ENCODE data around the gene RNF144A.
A peak's percentile ranks its signal among the peaks of the same experiment; 100 is the strongest.
"Not testable (repeated sequence)": the region's sequence is repeated elsewhere in the genome, so short reads cannot be mapped to it uniquely, and the experiment has no call there.

RNF144A gene

DNA sequence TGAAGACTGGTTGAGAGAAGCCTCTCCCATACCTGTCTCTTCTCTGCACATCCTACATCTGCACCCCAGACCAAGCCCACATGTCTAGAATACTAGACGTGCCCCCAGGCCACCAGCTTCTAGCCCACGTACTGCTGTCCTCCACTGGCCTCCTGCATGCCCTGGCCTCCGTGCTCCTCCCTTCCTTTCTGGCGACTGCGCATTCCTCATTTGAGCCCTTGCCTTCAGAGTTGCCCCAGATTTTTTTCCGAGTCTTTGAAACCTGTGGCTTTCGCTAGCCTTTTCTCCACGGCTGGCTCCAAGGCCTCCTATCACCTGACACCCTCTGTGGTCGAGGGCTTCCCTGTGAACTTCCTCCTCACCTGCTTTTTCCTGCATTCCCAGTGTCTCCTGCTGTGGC is 11.2 kb downstream of the RNF144A start:
- DNase-seq (ENCODE audit: low read depth, low spot score): no peak

DNA sequence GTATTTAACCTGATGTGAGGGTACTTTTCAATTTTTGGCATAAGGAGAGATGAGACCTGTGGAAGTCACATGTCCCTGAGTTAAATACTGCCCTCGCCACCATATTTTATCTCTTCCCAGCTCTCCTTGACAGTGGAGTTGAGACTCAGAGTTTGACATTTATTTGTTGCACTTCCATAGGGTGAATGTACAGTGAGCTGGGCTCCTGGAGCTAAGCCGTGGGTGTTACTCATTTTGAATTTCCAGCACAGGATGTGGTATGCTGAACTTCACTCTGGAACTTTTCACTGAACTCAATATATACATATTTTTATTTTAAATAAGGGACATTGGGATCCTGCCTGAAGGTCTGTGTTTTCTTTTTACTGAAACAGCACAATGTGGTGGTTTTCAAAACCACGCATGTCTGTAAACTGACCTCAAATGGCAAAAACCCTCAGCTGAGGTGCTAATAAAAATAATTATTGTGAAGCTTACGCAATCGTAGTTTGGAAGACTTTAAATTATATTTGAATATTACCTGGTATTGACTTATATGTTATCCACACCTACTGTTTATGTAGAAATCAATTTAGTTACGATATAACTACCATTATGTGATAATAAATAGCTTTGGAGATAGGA is 12.1 kb downstream of the RNF144A start:
- DNase-seq (ENCODE audit: low read depth, low spot score): no peak

DNA sequence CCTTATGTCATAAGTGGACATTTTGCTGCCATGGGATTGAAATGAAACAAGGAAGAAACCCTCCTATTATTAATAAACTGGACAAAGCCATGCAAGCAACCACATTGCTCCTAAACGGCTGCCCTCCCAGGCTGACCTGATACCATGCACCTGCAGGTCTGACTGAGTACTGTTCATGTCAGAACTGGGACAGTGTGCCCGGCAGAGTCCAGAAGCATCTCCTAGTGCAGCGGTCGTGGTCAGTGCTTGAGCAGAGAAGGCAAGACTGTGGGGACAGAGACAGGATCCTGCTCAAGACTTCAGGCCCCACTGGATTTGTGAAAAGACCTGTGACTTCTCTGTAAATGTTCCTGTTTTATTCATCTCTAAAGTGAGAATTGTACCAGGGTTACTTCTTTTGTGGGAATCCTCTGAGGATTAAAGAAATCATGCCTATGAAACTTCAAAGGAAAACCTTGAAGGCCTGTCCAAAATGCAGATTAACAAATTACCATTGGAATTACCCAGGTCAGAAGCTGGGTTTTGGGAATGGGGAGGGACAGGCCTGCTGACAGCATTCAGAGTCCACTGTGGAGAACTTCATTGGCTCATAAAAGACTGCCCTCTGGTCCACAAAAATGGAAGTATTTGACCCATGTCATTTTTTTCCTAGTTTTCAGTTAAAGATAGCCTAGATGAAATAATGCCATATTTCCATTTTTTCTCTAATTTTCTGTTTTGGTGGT is 13.9 kb downstream of the RNF144A start:
- no peak for DNase-seq (ENCODE audit: low read depth, low spot score)

DNA sequence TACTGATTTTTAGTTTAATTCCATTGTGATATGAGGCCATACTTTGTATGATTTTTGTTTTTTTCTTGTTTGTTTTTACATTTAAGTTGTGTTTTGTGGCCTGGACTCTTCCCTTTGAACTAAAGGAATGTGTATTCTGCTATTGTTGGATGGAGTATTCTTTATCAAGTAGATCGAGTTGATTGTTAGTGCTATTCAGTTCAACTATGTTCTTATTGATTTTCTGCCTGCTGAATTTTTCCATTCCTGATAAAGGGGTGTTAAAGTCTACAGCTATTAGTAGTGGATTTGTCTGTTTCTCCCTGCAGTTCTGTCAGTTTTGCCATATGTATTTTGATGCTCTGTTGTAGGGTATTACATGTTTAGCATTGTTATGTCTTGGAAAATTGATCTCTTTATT is 14.5 kb downstream of the RNF144A start:
- no peak for DNase-seq (ENCODE audit: low read depth, low spot score)

DNA sequence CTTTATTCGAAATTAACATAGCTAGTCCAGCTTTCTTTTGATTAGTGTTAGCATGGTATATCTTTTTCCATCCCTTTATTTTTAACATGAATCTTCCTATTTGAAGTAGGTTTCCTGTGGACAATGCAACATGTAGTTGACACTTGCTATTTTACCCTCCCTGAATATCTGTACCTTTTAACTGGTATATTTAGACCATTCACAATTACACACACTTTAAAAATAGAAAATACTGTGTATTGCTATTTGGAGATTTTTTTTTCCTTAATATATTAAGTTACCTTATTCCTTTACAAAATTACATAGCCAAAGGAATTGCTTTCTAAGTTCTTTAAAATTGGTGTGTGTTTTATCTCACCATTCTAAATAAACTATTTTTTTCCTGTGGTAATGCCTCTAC is 15.0 kb downstream of the RNF144A start:
- DNase-seq (ENCODE audit: low read depth, low spot score): no peak

DNA sequence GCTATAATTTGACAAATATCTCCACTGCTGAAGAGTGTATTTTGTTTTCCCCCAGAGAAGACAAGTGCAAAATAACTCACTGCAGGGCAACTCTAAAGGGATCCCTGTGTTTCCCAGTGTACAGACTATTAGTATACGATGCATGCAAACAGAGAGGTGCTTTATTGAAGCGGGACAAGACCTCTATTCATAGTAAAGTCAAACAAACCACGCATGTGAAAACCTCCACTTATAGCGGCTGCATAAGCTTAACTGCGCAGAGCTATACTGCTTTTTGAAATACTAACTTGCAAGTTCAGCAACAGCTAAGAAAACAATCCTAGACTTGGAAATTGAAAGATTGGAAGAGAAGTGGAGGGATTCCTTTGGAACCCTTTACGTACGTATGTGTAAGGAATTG is 15.6 kb downstream of the RNF144A start:
- DNase-seq (ENCODE audit: low read depth, low spot score): no peak

DNA sequence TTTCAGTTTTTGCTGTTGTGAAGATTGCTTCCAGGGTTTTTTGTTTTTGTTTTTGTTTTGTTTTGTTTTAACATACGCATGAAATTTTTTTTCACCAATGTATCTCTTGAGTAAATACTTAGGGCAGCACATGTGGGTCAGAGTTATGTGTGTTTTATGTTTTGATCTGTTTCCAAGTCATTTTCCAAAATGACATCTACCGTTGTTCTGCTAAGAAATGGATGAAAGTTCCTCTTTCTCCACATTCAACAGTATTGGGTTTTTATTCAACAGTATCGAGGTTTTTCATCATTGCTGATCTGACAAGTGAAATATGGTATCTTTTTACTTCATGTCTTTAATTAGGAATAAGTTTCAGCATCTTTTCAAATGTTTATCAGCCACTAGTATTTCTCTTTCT is 16.7 kb downstream of the RNF144A start:
- DNase-seq (ENCODE audit: low read depth, low spot score): no peak

DNA sequence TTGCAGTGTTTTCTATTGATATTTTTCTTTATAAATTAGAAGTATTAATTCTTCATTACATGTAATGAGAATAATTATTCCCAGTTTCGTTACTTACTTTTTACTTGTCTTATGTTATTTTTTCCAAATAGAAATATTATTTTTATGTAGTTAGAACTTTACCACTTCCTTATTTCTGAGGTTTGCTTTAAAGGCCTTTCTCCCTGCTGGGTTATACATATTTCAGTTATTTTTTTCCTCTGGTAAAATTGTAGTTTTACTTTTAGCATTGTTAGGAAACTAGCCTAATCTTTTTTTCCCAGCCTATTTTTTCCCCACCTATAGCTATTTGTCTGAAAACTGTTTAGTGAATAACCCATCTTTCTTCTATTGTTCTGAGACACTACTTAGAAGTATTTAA is 17.1 kb downstream of the RNF144A start:
- no peak for DNase-seq (ENCODE audit: low read depth, low spot score)

DNA sequence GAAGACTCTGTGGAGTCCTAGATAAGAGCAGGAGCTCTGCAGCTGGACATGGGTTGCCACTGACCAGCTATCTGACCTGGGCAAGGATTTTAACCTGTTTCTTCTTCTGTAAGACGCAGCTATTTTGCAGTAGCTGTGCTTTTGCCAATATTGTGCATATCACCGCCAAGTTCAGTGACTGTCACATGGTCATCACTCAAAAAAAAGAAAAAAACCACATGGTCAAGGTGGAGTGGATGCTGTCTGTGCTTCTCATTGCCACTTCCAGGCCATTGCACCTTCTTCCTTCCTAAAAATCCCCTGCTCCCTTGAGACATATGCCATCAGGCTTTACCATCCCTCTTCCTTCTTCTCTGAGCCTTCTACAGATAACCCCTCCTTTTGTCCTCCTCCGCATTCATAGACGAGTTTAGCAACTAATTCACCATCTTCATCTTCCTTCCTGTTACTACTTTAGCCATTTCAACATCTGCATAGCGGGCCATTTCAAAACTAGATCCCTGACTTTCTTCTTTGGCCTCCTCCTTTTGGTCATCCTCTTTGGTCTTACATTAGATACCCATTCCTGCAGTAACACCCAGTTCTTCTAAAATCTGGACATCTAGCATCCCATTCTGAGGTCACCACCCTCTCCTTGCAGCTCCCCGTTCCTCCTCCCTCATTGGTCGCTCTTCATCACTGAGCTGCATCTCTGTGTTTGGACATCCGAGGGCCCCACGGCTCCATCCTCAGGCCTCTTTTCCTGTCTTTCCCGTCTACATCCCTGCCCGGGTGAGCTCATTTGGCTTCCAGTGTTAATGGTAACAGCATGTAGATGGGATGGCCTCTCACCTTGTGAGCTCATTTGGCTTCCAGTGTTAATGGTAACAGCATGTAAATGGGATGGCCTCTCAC is 17.8 kb downstream of the RNF144A start:
- DNase-seq (ENCODE audit: low read depth, low spot score): no peak

DNA sequence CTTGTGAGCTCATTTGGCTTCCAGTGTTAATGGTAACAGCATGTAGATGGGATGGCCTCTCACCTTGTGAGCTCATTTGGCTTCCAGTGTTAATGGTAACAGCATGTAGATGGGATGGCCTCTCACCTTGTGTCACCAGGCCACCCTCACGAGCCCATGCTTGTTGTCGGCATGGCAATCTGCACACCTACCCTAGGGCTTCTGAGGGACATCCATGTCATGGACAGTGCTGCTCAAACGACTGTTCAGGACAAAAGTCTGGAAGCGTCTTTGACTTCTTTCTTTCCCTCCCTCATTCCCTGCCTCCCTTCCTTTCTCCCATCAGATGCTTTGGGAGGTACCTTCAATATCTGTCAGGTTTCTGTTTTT is 18.4 kb downstream of the RNF144A start:
- DNase-seq (ENCODE audit: low read depth, low spot score): not testable (repeated sequence)

DNA sequence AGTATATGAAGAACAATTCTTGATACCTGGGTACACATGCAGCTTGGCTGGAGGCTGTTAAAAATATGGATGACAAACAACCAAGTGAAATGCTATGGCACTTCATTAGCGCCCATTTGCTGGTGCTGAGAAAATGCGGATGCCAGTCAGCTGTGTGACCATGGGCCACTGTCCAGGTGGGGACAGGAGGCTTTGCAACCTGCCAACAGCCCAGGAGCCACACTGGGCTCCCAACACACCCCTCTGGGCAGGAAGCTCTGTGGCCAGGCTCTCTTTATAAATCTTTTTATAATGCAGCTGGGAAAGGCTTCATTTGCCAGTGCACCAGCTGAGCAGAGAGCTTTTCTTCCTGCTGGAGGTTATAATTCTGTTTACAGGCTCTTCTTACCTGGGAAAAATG is 19.9 kb downstream of the RNF144A start:
- no peak for DNase-seq (ENCODE audit: low read depth, low spot score)

DNA sequence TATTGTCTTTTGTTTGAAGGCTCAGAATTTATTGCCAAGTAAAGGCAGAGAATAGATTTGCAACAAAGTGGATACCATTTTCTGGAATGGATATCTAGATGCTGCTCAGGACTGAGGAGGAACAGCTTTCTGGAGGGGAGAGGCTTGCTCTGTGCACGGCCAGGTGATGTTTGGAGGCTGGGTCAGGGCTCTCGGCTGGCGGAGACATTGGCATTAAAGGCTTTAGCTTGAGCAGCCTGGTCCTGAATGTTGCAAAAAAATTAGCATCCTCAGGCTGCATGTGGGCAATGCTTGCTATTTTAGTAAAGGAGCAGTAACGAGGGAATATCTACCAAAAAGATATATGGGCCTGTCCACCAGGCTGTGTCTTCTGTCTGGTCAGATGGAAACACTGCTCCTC is 20.4 kb downstream of the RNF144A start:
- DNase-seq (ENCODE audit: low read depth, low spot score): no peak

DNA sequence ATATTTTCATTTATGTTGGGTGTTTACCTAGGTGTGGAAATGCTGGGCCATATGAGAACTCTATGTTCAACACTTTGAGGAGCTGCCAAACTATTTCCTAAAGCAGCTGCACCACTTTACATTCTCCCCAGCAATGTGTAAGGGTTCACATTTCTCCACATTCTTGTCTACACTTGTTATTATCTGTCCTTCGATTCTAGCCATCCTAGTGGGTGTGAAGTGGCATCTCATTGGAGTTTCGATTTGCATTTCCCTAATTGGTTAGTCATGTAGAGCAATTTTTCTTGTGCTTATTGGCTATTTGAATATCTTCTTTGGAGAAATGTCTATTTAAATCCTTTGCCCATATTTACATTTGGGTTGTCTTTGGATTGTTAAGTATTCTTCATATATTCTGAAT is 21.9 kb downstream of the RNF144A start:
- no peak for DNase-seq (ENCODE audit: low read depth, low spot score)

DNA sequence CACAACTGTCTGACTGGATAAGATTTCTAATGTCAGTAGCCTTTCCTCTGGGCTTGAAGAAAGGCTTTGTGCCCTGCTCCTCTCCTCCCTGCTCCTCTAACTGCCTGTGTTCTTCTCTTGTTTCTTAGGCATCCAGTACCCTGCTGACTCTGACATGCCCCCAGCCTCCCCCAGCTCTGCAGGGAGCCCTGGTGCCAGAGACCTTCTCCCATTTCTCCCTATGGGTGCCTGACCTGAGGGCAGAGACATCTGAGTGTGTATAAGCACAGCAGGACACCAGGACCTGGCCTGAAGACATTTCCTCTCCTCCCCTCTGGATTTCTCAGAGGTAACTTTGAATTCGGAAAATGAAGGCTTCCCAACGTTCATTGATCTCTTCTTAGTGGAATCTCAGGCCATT is 23.6 kb downstream of the RNF144A start:
- no peak for DNase-seq (ENCODE audit: low read depth, low spot score)

DNA sequence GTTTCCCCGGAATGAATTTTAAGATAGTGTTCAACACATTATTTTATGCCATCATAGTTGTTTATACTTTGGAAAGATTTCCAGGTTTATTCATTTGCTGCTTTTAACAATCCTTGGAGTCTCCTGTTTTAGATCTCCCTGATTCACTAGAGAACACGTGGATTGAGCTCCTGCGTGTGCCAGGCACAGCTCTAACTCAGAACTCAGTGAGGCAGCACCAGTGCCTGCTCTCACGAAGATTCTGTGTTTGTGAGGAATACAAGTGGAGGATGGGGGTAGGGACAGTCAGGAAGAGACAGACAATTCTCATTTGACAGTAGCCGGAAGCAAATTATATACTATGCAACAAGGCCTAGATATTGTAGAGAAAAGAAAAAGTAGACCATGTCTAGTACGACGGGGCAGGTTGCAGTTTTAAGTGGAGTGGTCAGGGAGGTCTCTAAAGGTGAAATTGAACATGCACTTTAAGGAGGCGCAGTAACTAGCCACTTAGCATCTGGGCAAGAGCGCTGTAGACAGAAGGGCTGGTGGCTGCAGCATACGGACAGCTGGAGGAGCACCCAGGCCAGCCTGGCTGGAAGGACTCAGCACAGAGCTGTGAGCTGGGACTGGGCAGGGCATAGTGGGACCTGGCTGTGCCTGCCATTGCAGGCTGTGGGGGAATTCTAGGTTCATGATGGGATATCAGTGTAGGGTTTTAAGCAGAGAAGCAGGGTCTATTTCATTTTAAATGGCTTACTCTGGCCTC is 24.3 kb downstream of the RNF144A start:
- no peak for DNase-seq (ENCODE audit: low read depth, low spot score)

DNA sequence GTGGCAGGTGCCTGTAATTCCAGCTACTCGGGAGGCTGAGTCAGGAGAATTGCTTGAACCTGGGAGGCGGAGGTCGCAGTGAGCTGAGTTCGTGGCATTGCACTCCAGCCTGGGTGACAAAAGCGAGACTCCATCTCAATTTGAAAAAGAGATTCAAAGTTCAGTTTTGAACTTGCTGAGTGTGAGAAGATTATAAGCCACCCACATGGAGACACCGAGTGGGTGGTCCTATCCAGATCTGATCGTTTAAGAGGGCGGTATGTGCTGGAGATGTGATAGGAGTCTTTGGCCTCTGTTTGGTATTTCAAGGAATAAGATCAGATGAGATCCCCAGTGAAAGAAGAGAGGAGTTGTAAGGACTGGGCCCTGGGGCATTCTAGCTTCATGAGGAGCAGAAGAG is 25.6 kb downstream of the RNF144A start:
- no peak for DNase-seq (ENCODE audit: low read depth, low spot score)

DNA sequence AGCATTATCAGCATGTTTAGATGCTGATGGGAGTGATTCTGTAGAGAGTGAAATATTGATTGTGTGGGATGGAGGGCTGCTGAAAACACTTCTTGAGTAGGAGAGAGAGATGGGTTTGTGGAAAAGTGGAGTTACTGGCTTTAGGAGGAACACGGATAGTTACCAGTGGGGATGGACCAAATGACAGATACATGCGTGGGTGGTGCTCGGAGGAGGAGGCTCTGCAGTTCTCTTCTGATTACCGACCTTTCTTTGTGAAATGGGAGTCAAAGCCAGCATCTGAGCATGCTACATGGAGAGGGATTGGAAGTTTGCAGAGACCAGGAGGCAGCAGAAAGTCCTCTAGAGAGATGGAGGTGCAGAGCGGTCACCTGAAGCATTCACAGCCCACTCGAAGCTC is 26.3 kb downstream of the RNF144A start:
- no peak for DNase-seq (ENCODE audit: low read depth, low spot score)

DNA sequence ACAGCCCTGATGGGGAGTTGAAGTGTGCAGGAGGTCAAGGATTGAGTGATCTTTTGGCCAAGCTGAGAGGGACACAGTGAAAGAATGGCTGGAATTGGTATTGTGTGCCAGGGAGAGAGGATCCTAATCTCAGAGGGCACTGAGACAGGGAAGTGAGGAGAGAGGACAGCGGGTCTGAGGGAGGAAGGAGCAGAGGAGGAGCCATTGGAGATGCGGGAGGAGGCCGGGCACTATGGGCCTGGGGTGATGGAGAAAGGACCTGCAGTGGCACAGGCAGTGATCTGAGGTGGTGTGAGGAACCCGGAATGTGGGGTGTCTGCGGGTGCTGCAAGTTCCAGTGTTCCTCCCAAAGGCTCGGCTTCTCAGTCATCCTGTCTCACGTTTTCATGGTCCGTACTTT is 26.8 kb downstream of the RNF144A start:
- DNase-seq (ENCODE audit: low read depth, low spot score): no peak

DNA sequence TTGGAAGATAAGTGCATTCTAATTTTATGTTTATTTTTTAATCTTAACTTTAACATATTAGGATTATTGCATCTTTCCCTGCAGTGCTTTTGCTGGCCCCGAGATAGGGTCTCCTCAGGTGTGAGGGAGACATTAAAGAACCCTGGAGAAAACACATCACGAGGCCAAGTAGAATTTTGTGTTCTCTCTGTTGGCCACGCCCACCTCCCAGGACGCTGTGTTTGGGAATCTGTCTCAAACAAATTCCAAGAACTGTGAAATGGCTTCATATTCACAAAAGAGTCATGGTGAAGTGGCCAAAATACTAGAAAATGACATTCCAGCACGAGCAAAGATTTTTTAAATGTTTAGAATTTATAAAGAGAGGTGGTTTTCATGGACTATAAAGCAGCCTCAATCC is 27.3 kb downstream of the RNF144A start:
- no peak for DNase-seq (ENCODE audit: low read depth, low spot score)

DNA sequence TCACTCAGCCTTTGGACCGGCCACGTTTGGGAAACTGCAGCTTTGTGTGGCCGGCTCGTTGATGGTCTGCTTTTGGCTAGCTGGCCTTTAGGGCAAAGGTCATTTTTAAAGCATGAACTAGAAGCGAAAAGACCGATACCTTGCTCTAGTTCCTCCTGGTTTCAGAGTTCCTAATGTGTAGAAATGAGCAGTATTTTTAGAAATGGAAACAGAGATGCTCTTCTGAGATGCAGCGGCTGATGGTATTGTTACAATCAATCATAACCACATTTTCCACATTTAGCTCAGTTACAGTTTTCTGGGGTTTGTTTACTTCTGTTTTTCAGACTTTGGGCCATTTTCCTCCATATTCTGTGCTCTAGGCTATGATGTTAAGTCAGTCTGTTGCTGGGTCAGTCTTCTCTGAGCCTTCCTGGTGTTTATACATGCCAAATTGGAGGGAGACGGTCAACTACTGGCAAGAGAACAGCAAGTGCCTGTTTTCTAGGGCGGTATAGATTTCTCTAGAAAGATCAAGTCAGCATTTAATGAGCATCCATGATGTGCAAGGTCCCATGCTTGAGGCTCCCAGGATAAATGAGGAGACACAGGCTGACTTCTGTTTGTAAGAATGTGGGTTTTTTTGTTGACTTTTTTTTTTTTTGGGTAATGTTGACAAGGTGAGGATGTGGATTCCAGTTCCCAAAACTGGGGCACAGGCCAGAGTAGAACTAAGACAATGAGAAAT is 28.0 kb downstream of the RNF144A start:
- DNase-seq (ENCODE audit: low read depth, low spot score): no peak

DNA sequence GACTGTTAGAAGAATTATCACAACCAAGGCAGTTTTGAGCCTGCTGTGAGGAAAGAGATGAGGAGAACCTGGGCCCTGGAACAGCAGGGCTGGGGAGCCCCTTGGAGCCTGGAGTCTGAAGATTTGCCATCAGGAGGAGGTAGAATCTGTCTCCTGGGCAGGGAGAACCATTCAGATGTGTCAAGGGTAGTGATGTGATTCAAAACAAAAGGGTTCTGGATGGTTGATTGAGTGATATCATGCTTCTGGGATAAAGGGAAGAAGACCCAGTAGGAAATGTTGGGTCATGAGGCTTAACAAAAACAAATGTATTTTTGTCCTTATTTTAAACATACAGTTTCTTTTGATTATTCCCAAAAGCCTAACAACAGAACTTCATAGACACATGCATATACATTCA is 28.6 kb downstream of the RNF144A start:
- DNase-seq (ENCODE audit: low read depth, low spot score): peak; percentile 39

All from brain pericyte (primary cell).